COLO829 (cell line): ENCODE data around the gene BPIFB6.

ENCODE experiments used
- DNase-seq: peaks from one replicate; pipeline ENCODE4 v3.0.0; 2012; ENCODE audit warnings: low spot score

The BPIFB6 gene

GRCh38 chr20:33086052-33086722, 54.7 kb downstream of the BPIFB6 start:
- no peak for DNase-seq

- no peak for DNase-seq
Measured at GRCh38 chr20:33091147-33091546, 59.7 kb downstream of the BPIFB6 start.

GRCh38 chr20:33091693-33092092, 60.2 kb downstream of the BPIFB6 start:
- DNase-seq, result no peak

- DNase-seq, result no peak
Measured at GRCh38 chr20:33092361-33092760, 60.9 kb downstream of the BPIFB6 start.

- DNase-seq, result no peak
Measured at GRCh38 chr20:33093074-33093473, 61.6 kb downstream of the BPIFB6 start.

GRCh38 chr20:33093582-33093981, 62.1 kb downstream of the BPIFB6 start:
- no peak for DNase-seq
